Measurements from ENCODE around the gene CYP2F1.
"Not testable (repeated sequence)": the region's sequence is repeated elsewhere in the genome, so short reads cannot be mapped to it uniquely, and the experiment has no call there.

GRCh38 chr19:41127801-41128300 lies 13.6 kb downstream of the CYP2F1 start:
- TF ChIP-seq POLR2A (IDR thresholded peaks at IDR 0.05; ENCODE audit: borderline replicate concordance, extremely low read depth, insufficient read depth, insufficient read length), result not testable (repeated sequence)
- TF ChIP-seq CTCF (IDR thresholded peaks at IDR 0.05 in 2 of 3, conservative IDR thresholded peaks at IDR 0.05 in 1 of 3; ENCODE audit: borderline replicate concordance in 1 of 3, insufficient read depth in 1 of 3, low read depth in 2 of 3, low read length in 2 of 3), result peak; percentile 54 to 60 (median 58); a peak in 5 of 6 replicates
